Activated CD4-positive, CD25-positive, alpha-beta regulatory T cell treated with anti-CD3 and anti-CD28 coated beads, Interleukin-2, amount 50 U/mL, for 16 hours (primary cell): ENCODE data around the gene TRPC6.
"Not testable (repeated sequence)": the region's sequence is repeated elsewhere in the genome, so short reads cannot be mapped to it uniquely, and the experiment has no call there.

Experiments
- DNase-seq: peaks from one replicate; pipeline ENCODE4 v3.0.0-alpha.2; 2020; ENCODE audit warnings: low read depth, low spot score

The TRPC6 gene

GRCh38 chr11:101523193-101523592 lies 60.6 kb downstream of the TRPC6 start:
- no peak for DNase-seq

GRCh38 chr11:101521821-101522220 lies 62.0 kb downstream of the TRPC6 start:
- no peak for DNase-seq

GRCh38 chr11:101516546-101516945 lies 67.3 kb downstream of the TRPC6 start:
- no peak for DNase-seq

GRCh38 chr11:101511065-101511464 lies 72.7 kb downstream of the TRPC6 start:
- no peak for DNase-seq

- DNase-seq, result no peak
Measured at GRCh38 chr11:101510591-101510990, 73.2 kb downstream of the TRPC6 start.

GRCh38 chr11:101509922-101510321 lies 73.9 kb downstream of the TRPC6 start:
- DNase-seq, result no peak

- DNase-seq, result no peak
Measured at GRCh38 chr11:101508370-101508769, 75.4 kb downstream of the TRPC6 start.

GRCh38 chr11:101498891-101499290 lies 84.9 kb downstream of the TRPC6 start:
- DNase-seq, result no peak

- no peak for DNase-seq
Measured at GRCh38 chr11:101497291-101497690, 86.5 kb downstream of the TRPC6 start.

- no peak for DNase-seq
Measured at GRCh38 chr11:101487775-101488174, 96.0 kb downstream of the TRPC6 start.

GRCh38 chr11:101482556-101483124 lies 101.2 kb downstream of the TRPC6 start:
- DNase-seq, result no peak

- no peak for DNase-seq
Measured at GRCh38 chr11:101478587-101479369, 105.0 kb downstream of the TRPC6 start.

GRCh38 chr11:101477926-101478325 lies 105.9 kb downstream of the TRPC6 start:
- no peak for DNase-seq

- no peak for DNase-seq
Measured at GRCh38 chr11:101476191-101476590, 107.6 kb downstream of the TRPC6 start.

GRCh38 chr11:101475699-101476098 lies 108.1 kb downstream of the TRPC6 start:
- DNase-seq, result no peak

GRCh38 chr11:101474666-101475065 lies 109.1 kb downstream of the TRPC6 start:
- DNase-seq, result no peak

GRCh38 chr11:101470881-101471520 lies 112.8 kb downstream of the TRPC6 start:
- DNase-seq, result no peak

- DNase-seq, result no peak
Measured at GRCh38 chr11:101470419-101470818, 113.4 kb downstream of the TRPC6 start.

GRCh38 chr11:101466352-101466751 lies 117.5 kb downstream of the TRPC6 start:
- DNase-seq, result no peak

GRCh38 chr11:101464388-101464787 lies 119.4 kb downstream of the TRPC6 start:
- DNase-seq, result not testable (repeated sequence)

- DNase-seq, result no peak
Measured at GRCh38 chr11:101459020-101459419, 124.8 kb downstream of the TRPC6 start.

GRCh38 chr11:101458161-101458560 lies 125.6 kb downstream of the TRPC6 start:
- DNase-seq, result no peak

- no peak for DNase-seq
Measured at GRCh38 chr11:101456812-101457211, 127.0 kb downstream of the TRPC6 start.
